Activated effector memory CD4-positive, alpha-beta T cell treated with anti-CD3 and anti-CD28 coated beads, Interleukin-2, amount 50 U/mL, for 16 hours (primary cell): Measurements from ENCODE around the gene PCDHGB3.

Experiments used
- DNase-seq: peaks from one replicate; pipeline ENCODE4 v3.0.0-alpha.2; 2020

Gene PCDHGB3

GRCh38 chr5:141421489-141421855 is 51.4 kb downstream of the PCDHGB3 start:
- DNase-seq = no peak
